HG03095 (cell line): ENCODE measurements around the gene SPTY2D1.

Experiments used
- ATAC-seq: cut with Tn5 transposase; IDR thresholded peaks from one replicate; pipeline ENCODE4 v1.9.1; 2021; ENCODE audit warnings: moderate library complexity; ENCODE audit not compliant: unreplicated experiment

The SPTY2D1 gene

GRCh38 chr11:18566406-18566805 lies 67.7 kb downstream of the SPTY2D1 start:
- ATAC-seq: no peak

- no peak for ATAC-seq
Measured at GRCh38 chr11:18564149-18564548, 70.0 kb downstream of the SPTY2D1 start.

DNA sequence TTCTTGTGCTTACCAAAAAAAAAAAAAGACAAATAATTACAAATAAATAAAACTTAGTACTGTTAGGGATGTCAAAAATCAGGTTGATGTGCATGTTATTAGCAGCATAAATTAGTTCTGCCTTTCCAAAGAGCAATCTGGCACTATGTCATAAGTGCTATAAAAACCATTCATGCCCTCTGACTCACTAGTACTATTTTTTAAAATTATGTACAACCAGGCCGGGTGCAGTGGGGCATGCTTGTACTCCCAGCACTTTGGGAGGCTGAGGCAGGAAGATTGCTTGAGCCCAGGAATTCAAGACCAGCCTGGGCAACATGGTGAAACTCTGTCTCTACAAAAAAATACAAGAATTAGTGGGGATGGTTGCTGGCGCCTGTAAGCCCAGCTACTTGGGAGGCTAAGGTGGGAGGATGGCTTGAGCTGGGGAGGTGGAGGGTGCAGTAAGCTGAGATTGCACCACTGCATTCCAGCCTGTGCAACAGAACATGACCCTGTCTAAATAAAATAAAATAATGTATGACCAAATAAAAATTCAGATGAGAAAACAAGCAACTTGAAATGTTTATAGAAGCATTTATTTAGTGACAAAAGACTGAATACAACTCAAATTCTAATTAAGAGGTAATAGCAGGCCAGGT lies 70.9 kb downstream of the SPTY2D1 start:
- no peak for ATAC-seq
